Measurements from ENCODE around the gene ARHGAP22.

The ARHGAP22 gene

DNA sequence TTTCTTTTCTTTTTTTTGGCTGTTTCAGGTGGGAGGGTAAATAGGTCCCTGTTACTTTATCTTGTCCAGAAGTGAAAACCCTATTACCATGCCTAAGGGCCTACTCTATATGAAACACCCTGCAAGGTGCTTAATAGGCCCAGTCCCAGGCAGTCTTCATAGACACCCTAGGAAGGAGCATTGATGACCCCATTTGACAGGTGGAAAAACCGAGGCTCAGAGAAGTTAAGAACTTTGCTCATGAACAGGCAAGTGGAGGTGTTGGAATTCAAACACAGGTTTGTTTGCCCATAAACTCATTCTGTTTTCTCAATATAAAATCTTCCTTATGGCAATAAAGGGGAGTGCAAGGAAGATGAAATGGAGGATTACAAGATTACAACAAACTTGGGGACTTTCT, 115.8 kb downstream of the ARHGAP22 start:
- TF ChIP-seq GATA2 (IDR thresholded peaks at IDR 0.05; ENCODE audit: low read depth, low read length) (no peak), GATA3 (IDR thresholded peaks at IDR 0.05; ENCODE audit: low read depth, low read length) (no peak)

DNA sequence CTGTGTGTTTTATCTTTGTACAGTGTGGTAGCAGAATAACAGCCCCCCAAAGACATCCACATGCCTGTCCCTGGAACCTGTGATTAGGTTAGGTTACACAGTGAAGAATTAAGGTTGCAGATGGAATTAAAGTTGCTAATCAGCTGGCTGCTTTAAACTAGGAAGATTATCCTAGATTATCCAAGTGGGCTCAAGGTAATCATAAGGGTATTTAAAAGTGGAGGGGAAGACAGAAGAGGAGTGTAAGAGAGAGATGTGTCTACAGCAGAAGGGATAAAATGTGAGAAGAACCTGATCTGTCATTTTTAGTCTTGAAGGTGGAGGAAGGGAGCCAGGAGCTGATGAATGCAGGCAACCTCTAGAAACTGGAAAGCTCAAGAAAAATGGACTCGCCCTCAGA, 117.6 kb downstream of the ARHGAP22 start:
- TF ChIP-seq GATA2 (IDR thresholded peaks at IDR 0.05; ENCODE audit: low read depth, low read length) (no peak), GATA3 (IDR thresholded peaks at IDR 0.05; ENCODE audit: low read depth, low read length) (no peak)

DNA sequence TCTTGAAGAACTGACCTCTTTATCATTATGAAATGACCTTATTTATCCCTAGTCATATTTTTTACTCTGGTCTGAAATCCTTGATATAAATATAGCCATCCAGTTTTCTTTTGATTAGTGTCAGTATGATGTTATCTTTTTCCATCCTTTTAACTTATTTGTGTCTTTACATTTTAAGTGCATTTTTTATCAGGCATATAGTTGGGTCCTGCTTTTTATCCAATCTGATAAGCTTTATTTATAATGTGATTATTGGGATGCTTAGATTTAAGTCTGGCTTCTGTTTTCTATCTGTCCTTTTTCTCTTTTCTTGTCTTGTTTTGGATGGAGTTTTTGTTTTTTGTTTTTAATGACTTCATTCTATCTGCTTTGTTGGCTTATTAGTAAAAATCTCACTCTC, 119.2 kb downstream of the ARHGAP22 start:
- TF ChIP-seq GATA2 (IDR thresholded peaks at IDR 0.05; ENCODE audit: low read depth, low read length) (peak; percentile 27; the same call in 1 of the 2 replicates), GATA3 (IDR thresholded peaks at IDR 0.05; ENCODE audit: low read depth, low read length) (peak; percentile 93)

DNA sequence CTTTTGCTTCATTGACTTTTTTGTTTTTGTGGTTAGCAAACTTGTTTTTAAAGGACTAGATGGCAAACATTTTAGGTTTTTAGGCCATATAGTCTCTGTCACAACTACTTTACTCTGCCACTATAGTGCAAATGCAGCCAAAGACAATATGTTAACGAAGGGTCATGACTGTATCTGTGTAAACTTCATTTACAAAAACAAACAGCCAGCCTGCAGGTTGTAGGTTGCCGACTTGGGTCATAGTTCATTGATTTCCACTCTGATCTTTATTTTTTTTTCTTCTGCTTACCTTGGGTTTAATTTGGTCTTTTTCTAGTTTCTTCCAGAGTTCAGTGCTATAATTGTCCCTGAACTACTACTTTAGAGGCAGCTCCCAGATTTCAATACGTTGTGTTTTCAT, 120.0 kb downstream of the ARHGAP22 start:
- no peak for TF ChIP-seq GATA2 (IDR thresholded peaks at IDR 0.05; ENCODE audit: low read depth, low read length)
- no peak for TF ChIP-seq GATA3 (IDR thresholded peaks at IDR 0.05; ENCODE audit: low read depth, low read length)

DNA sequence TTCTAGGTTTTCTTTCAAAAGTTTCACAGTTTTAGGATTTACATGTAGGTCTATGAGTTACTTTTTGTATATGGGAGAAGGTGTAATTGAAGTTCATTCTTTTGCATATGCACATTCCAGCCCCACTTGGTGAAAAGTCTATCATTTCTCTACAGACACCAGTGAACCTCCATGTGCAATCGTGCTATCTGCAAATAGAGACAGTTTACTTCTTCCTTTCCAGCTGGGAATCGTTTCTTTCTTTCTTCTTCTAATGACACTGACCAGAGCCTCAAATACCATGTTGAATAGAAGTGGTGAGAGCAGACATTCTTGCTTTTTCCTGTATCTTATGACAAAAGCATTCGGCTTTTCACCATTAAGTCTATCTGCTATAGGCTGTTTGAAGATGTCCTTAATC, 122.7 kb downstream of the ARHGAP22 start:
- TF ChIP-seq GATA2 (IDR thresholded peaks at IDR 0.05; ENCODE audit: low read depth, low read length) (no peak), GATA3 (IDR thresholded peaks at IDR 0.05; ENCODE audit: low read depth, low read length) (no peak)

DNA sequence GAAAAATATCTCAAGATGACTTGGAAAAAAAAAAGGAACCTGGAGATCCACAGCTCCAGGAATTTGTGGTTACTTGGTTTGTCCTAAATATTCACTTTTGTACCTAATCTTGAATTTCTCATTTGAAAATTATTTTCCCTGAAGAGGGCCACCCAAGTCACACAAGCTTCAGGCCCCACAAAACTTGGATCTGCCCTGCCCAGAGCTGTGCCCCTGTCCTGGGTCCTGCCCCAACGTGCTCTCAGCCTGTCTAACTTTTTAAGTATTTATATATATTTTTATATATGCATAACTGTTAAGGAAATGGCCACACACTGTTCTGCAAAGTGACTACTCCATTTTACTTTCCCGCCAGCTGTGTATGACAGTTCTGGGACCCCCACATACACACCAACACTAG, 123.5 kb downstream of the ARHGAP22 start:
- TF ChIP-seq GATA3 (IDR thresholded peaks at IDR 0.05; ENCODE audit: low read depth, low read length) (no peak), GATA2 (IDR thresholded peaks at IDR 0.05; ENCODE audit: low read depth, low read length) (no peak)

DNA sequence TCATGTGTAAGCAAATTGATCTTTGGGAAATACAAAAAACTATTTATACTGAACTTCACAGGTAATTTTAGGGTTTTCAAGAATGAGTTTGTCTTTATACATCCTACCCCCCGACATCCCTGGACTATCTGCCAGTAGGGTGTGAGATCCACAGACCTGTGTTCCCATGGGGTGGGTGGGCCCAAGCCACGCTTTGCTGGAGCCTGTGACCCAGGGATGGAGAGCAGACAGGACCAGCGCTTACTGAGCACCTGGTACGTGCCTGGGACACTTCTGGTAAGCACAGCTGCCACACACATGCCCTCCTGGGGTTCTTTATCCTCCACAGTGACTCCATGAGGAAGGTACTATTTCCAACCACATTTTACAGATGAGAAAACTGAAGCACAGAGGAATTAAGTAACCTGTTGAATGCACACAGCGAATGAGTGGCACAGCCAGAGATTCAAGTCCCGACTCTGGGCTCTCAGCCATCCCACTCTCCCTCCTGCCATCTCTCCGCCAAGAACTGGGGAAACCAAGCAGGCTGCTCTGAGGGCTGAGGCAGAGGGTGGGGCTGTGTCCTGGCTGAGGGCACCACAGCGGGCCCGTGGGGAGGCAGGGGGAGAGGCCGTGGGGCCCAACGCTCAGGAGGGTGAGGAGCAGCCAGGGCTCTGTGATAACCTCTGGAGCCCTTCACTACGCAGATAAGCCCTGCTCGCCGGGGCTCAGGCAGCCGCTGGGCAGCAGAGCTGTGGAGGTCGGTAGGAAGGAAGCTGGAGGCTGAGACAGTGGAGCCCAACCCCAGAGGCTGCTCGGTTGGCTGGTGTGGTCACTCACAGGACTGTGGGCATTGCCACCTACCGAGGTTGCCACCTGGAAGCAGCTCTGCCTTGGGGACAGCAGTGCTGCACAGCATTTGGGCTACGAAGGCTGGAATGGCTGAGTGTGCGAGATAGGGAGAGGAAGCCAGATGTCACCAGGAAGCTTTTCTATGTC, 124.2 kb downstream of the ARHGAP22 start:
- no peak for TF ChIP-seq GATA2 (IDR thresholded peaks at IDR 0.05; ENCODE audit: low read depth, low read length)
- TF ChIP-seq GATA3 (IDR thresholded peaks at IDR 0.05; ENCODE audit: low read depth, low read length), result no peak

DNA sequence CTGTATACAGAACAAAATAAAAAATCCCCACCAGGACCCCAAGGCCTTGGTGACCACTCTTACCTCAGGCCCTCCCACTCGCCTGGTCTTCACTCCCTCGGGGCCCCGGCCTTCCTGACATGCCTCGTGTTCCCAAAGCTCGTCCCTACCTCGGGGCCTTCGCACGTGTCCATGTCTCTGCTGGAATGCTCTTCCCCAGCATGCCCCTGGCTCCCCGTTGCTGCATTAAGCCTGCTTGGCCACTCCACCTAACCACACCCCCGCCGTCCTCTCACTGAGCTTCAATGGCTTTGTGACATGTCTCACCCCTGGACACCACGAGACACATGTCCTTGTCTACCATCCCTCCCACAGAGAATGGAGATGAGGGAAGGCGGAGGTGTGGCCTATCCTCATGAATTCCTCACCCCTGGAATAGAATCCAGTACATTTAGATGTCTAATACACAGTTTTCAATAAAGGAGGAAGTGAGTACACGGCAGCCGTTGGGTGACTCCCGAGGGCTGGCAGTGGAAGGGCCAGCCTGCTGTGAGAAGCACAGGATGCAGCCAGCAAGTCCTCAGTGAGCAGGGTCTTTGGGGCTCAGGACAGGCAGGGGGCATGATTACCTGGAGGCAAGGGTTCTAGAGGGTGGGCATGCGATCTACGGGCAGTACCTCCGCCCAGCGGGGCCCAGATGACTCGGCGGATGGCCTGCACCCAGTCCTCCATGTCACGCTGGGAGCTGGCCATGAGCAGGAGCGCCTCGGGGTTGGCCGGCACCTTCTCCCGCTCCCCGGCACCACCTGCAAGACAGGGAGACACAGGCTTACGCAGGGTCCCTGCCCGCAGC, 125.7 kb downstream of the ARHGAP22 start:
- TF ChIP-seq GATA3 (IDR thresholded peaks at IDR 0.05; ENCODE audit: low read depth, low read length) (no peak), GATA2 (IDR thresholded peaks at IDR 0.05; ENCODE audit: low read depth, low read length) (no peak)

DNA sequence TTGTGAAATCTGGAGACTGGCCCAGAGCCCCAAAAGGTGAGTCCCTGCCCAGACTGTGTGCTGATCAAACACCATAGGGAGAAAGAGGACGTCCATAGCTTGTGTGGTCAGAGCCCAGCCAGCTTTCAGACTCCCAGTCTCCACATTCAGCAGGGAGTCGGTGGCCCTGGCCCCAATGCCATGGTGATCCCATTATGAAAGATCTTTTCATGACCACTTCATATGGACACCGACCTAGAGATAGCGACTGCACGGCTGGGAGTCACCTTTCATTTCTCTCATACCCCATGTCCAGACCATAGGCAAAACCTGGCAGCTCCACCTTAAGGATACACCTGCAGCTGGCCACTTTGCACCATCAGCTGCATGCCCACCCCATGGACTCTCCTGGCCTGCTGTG, 126.4 kb downstream of the ARHGAP22 start:
- TF ChIP-seq GATA3 (IDR thresholded peaks at IDR 0.05; ENCODE audit: low read depth, low read length) (no peak), GATA2 (IDR thresholded peaks at IDR 0.05; ENCODE audit: low read depth, low read length) (no peak)

DNA sequence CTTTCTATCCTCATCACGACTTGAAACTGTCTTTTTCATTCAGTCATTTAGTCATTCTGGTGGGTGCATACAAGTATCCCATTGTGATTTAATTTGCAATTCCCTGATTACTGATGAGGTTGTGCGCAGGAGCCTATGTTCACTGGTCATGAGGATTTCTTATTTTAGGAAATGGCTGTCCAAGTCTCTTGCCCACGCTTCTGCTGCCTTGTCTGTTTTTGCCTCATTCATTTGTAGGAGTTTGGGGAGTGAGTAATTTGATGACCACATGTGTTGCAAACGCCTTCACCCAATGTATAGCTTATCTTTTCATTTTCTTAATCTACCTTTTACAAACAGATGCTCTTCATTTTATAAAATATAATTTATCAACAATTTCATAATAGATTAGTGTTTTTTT, 127.3 kb downstream of the ARHGAP22 start:
- TF ChIP-seq GATA2 (IDR thresholded peaks at IDR 0.05; ENCODE audit: low read depth, low read length) (no peak), GATA3 (IDR thresholded peaks at IDR 0.05; ENCODE audit: low read depth, low read length) (no peak)

DNA sequence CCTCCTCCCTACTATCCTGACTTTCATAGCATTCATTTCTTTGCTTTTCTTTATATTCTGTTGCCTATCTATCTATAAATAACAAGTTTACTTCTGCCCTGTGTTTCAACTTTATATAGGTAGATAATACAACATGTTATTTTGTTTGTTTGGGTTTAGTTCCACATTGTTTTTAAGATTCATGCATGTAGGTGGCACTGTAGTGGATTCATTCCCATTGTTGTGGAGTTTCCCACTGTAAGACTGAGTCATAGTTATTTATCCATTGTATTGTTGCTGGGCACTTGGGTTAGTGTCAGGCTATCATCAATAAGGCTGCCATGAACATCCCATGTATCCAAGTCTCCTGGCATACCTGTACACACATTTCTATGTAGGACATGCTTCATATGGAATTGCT, 127.7 kb downstream of the ARHGAP22 start:
- TF ChIP-seq GATA3 (IDR thresholded peaks at IDR 0.05; ENCODE audit: low read depth, low read length) (no peak), GATA2 (IDR thresholded peaks at IDR 0.05; ENCODE audit: low read depth, low read length) (no peak)

DNA sequence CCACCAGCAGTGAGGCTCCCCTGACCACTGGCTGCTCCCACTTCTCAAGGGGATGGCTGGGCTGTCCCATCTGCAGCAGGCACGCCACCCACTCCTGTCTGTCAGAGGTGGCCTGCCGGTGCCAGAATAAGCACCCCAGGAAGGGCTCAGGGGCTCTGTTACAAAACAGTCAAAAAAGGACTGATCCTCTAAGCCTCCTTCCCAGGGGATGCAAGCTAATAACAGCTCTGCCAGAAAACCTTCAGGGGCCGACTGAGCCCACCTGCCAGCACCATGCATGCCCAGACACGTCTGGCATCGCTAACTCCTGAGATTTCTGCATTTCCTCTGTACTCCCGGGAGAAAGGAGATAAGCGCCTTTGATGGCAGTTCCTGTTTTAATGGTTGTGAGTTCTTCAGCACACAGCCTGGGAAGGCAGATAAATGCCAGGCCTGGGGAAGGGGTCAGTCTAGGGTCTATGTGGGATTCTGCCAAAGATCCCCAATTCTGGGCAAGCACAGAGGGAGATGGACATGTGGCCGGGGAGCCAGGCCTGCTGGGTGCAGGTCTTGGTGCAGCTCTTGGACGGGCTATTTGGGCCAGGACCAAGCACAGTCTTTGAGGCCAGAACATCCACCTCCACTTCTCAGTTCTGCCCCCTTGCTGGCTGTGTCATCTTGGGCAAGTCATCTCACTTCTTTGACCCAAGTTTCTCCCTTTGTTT, 128.4 kb downstream of the ARHGAP22 start:
- TF ChIP-seq GATA2 (IDR thresholded peaks at IDR 0.05; ENCODE audit: low read depth, low read length) (peak; percentile 80), GATA3 (IDR thresholded peaks at IDR 0.05; ENCODE audit: low read depth, low read length) (no peak)

DNA sequence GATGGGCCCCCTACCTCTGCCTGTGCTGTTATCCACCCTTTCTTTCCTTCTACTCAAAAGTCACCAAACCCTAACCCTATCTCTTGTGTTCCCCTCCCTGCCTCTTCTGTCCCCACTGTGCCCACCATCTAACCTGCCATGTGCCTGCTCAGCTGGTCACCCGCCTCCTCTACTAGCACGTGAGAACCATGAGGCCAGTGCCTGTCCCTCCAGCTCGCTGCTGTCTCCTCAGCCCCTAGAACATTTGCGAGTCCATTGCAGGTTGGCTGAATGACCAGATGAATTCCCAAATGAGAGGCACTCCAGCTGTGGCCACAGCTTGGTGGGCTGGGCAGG, 129.0 kb downstream of the ARHGAP22 start:
- TF ChIP-seq GATA2 (IDR thresholded peaks at IDR 0.05; ENCODE audit: low read depth, low read length) (no peak), GATA3 (IDR thresholded peaks at IDR 0.05; ENCODE audit: low read depth, low read length) (no peak)

DNA sequence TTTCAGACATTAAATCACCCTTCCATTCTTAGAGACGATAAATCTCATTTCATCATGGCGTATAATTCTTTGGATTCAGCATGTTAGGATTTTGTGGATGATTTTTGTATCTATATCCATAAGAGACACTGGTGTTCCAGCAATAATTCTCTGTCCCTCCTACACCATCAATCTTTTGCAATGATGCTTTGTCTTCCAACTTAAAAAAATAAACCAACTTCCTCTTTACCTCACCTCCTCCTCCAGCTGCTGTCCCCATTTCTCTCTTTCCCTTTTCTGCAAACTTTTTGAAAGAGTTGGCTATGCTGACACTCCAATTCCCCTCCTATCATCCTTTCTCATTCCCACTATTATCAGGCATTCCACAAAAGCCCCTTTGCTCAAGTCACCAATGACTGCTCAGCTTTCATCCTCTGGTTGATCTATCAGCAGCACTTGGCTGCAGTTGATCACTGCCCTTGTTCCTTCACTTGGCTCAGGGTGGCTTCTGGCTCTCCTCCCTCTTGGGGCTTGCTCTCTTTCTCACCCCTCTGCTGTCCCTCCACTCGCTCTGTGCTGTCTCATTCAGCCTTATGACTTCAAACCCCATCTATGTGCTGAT, 130.0 kb downstream of the ARHGAP22 start:
- TF ChIP-seq GATA2 (IDR thresholded peaks at IDR 0.05; ENCODE audit: low read depth, low read length) (no peak), GATA3 (IDR thresholded peaks at IDR 0.05; ENCODE audit: low read depth, low read length) (no peak)
